Measurements from ENCODE around the gene PCBP2.

PCBP2 gene

GRCh38 chr12:53505555-53506449 is 53.9 kb downstream of the PCBP2 start:
- no peak for TF ChIP-seq CTCF (conservative IDR thresholded peaks at IDR 0.05)
- H3K27ac ChIP-seq, result no peak overlapping the region

GRCh38 chr12:53506450-53506785 is 54.5 kb downstream of the PCBP2 start:
- TF ChIP-seq CTCF (conservative IDR thresholded peaks at IDR 0.05), result no peak
- no peak overlapping the region for H3K27ac ChIP-seq

- H3K27ac ChIP-seq, result no peak within 1 kb of the TSS
- no peak for TF ChIP-seq CTCF (conservative IDR thresholded peaks at IDR 0.05)
These were observed 55.1 kb downstream of the PCBP2 start, which contains the start of gene NPFF for GRCh38 chr12:53506881-53507602. Gene NPFF, minus strand, starts transcription at chr12:53507484. Its CDS starts 10 bp downstream, at chr12:53507474.

- no peak overlapping the region for H3K27ac ChIP-seq
- TF ChIP-seq CTCF (conservative IDR thresholded peaks at IDR 0.05), result no peak
These were observed 55.6 kb downstream of the PCBP2 start for GRCh38 chr12:53507603-53507885.

- H3K27ac ChIP-seq, result peak overlapping the region; percentile 67
- TF ChIP-seq CTCF (conservative IDR thresholded peaks at IDR 0.05), result peak; percentile 98
These were observed 56.8 kb downstream of the PCBP2 start for GRCh38 chr12:53508534-53509170.

GRCh38 chr12:53510181-53510812 is 58.4 kb downstream of the PCBP2 start:
- TF ChIP-seq CTCF (conservative IDR thresholded peaks at IDR 0.05), result no peak
- peak overlapping the region; percentile 67 for H3K27ac ChIP-seq
